ENCODE data around the gene AKAP6.

- TF ChIP-seq POLR2A (IDR thresholded peaks at IDR 0.05) (no peak), CTCF (IDR thresholded peaks at IDR 0.05) (no peak), POLR2AphosphoS5 (IDR thresholded peaks at IDR 0.05) (no peak)
These were observed 101.2 kb downstream of the AKAP6 start for GRCh38 chr14:32430326-32430725.
